OCI-LY1 (cell line): ENCODE measurements around the gene KRT26.

ENCODE experiments used
- H2AFZ ChIP-seq: fragments of 200-600 bp; sonication (generic), shearing (Covaris generic); 2 replicates; pipeline ENCODE4 v1.6.0; 2014; ENCODE audit warnings: antibody characterized with exemption, mild to moderate bottlenecking, low read length
- H3F3A ChIP-seq: fragments of 200-600 bp; sonication (generic), shearing (Covaris generic); 2 replicates; pipeline ENCODE4 v1.6.0; 2014; ENCODE audit warnings: mild to moderate bottlenecking, antibody characterized with exemption, low read length, moderate library complexity; ENCODE audit not compliant: insufficient read depth
- H3K27ac ChIP-seq: fragments of 200-600 bp; sonication (generic); 2 replicates; pipeline ENCODE4 v1.5.1; 2014; ENCODE audit warnings: low read length, mixed run types, mild to moderate bottlenecking, low read depth; ENCODE audit not compliant: poor library complexity, severe bottlenecking
- H3K27me3 ChIP-seq: fragments of 200-600 bp; sonication (generic); 2 replicates; pipeline ENCODE4 v1.6.0; 2014; ENCODE audit warnings: antibody characterized with exemption, mild to moderate bottlenecking, low read length, moderate library complexity; ENCODE audit not compliant: insufficient read depth
- H3K36me3 ChIP-seq: fragments of 200-600 bp; sonication (generic); 2 replicates; pipeline ENCODE4 v1.6.1; 2014; ENCODE audit warnings: mild to moderate bottlenecking, antibody characterized with exemption, low read length, moderate library complexity, mixed read lengths; ENCODE audit not compliant: insufficient read depth
- H3K4me1 ChIP-seq: fragments of 200-600 bp; sonication (generic); 2 replicates; pipeline ENCODE4 v1.5.1; 2014; ENCODE audit warnings: mild to moderate bottlenecking, low read length, moderate library complexity; ENCODE audit not compliant: insufficient read depth, severe bottlenecking
- H3K4me2 ChIP-seq: fragments of 200-600 bp; sonication (generic), shearing (Covaris generic); 2 replicates; pipeline ENCODE4 v1.6.1; 2014; ENCODE audit warnings: low read length
- H3K4me3 ChIP-seq: fragments of 200-600 bp; sonication (generic); 2 replicates; pipeline ENCODE4 v1.5.1; 2014; ENCODE audit warnings: low read length, low read depth, mild to moderate bottlenecking, mixed read lengths; ENCODE audit not compliant: poor library complexity, severe bottlenecking
- H3K79me2 ChIP-seq: fragments of 200-600 bp; shearing (Covaris generic); 2 replicates; pipeline ENCODE4 v1.6.1; 2016; ENCODE audit warnings: mixed run types, low read length, mixed read lengths; ENCODE audit not compliant: insufficient read depth
- H3K9ac ChIP-seq: fragments of 200-600 bp; sonication (generic), shearing (Covaris generic); 2 replicates; pipeline ENCODE4 v1.6.1; 2014; ENCODE audit warnings: mild to moderate bottlenecking, low read length, mixed read lengths
- H3K9me2 ChIP-seq: fragments of 200-600 bp; sonication (generic), shearing (Covaris generic); 2 replicates; pipeline ENCODE4 v1.6.1; 2014; ENCODE audit warnings: low read depth, mild to moderate bottlenecking, low read length, mixed read lengths
- H3K9me3 ChIP-seq: fragments of 200-600 bp; shearing (Covaris generic); 2 replicates; pipeline ENCODE4 v1.6.1; 2014; ENCODE audit warnings: low read length, mixed read lengths
- H4K20me1 ChIP-seq: fragments of 200-600 bp; sonication (generic), shearing (Covaris generic); 2 replicates; pipeline ENCODE4 v1.6.0; 2016; ENCODE audit warnings: mild to moderate bottlenecking, low read length; ENCODE audit not compliant: insufficient read depth
- EZH2 ChIP-seq: fragments of 200-600 bp; sonication (generic), shearing (Covaris generic); IDR thresholded peaks from 2 replicates; pipeline ENCODE4 v1.8.0; 2017; ENCODE audit warnings: borderline replicate concordance, mixed run types, mild to moderate bottlenecking, antibody characterized with exemption, low read length, moderate library complexity, mixed read lengths
- TF ChIP-seq, protein P1 (sequence below): fragments of 200-600 bp; sonication (generic), shearing (Covaris generic); IDR thresholded peaks from 2 replicates; pipeline ENCODE4 v1.5.1; 2017; ENCODE audit warnings: mild to moderate bottlenecking, antibody characterized with exemption, low read length, moderate library complexity, mixed read lengths

The KRT26 gene, protein sequence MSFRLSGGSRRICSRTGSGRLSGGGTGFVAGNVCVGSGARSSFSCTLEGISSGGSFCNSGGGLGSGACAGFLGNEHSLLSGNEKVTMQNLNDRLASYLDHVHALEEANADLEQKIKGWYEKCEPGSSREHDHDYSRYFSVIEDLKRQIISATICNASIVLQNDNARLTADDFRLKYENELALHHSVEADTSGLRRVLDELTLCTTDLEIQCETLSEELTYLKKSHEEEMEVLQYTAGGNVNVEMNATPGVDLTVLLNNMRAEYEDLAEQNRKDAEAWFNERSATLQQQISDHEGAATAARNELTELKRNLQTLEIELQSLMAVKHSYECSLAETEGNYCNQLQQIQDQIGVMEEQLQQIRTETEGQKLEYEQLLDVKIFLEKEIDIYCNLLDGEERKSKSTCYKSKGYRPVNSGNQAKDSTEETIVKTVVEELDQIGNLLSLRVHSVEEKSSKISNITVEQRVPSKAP

DNA sequence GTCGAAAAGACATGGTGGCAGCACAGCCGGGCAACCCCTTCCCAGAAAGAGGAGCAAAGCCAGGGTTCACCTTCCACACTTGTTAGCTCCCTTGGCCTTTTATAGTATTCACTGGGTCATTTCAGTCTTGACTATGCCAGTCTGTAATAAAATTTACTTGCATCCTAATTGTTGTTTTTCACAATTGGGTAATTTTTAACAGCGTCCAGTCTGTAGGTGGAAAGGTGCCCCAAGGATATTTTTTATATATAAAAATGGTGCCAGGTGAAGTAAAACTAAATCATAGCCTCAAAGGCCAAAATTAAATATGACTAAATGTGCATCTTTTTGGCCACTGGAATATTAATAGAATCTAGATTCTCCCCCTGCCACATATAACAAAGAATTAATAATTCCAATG is at the start of gene KRT26:
TSS of gene KRT26 (minus strand) at position 101 of the 400 bp plus-strand sequence. CDS start at position 13, 88 bp downstream.
- Histone ChIP-seq H4K20me1 (no peaks in the 10 kb centered on the region), H3K9ac (no peak within 1 kb of the TSS), H3K4me1 (no peaks in the 10 kb centered on the region), H2AFZ (no peak within 1 kb of the TSS), H3K27ac (no peak within 1 kb of the TSS), H3K36me3 (no peaks in the 10 kb centered on the region), H3K4me3 (no peak within 1 kb of the TSS), H3K9me3 (no peaks in the 10 kb centered on the region), H3K79me2 (no peaks in the 10 kb centered on the region), H3K4me2 (no peak within 1 kb of the TSS), H3K27me3 (0 out of 2 replicates have a peak, but pooled peaks cover 4% of the 10 kb centered on the region), H3F3A (no peaks in the 10 kb centered on the region), H3K9me2 (no peaks in the 10 kb centered on the region)
- no peak for TF ChIP-seq EZH2
- TF ChIP-seq, protein P1, sequence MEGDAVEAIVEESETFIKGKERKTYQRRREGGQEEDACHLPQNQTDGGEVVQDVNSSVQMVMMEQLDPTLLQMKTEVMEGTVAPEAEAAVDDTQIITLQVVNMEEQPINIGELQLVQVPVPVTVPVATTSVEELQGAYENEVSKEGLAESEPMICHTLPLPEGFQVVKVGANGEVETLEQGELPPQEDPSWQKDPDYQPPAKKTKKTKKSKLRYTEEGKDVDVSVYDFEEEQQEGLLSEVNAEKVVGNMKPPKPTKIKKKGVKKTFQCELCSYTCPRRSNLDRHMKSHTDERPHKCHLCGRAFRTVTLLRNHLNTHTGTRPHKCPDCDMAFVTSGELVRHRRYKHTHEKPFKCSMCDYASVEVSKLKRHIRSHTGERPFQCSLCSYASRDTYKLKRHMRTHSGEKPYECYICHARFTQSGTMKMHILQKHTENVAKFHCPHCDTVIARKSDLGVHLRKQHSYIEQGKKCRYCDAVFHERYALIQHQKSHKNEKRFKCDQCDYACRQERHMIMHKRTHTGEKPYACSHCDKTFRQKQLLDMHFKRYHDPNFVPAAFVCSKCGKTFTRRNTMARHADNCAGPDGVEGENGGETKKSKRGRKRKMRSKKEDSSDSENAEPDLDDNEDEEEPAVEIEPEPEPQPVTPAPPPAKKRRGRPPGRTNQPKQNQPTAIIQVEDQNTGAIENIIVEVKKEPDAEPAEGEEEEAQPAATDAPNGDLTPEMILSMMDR: no peak

DNA sequence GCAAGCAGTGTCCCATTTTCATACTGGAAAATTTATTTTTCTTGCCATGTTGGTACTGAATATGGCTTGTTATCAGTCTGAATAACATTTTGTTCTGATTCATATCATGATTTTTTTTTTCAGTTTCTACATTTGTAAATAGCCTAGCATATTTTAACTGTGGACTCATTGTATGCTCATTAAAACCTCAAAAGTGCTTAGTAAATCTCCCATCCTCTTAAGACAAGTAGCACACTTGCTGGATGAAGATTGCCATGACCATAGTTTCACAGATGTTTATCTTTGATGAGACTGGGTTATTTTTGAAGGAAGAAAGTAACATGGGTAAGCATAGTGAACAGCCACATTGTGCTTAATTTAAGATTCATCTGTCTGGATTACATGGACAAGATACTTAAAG is 49.5 kb upstream of the KRT26 start:
- Histone ChIP-seq H3F3A (no peaks in the 10 kb centered on the region; the same call in 1 of the 2 replicates), H3K9ac (no peak overlapping the region), H4K20me1 (no peaks in the 10 kb centered on the region), H2AFZ (no peak overlapping the region), H3K4me1 (peaks cover 15% of the 10 kb centered on the region), H3K36me3 (peaks cover 28% of the 10 kb centered on the region), H3K27ac (no peak overlapping the region), H3K4me3 (no peak overlapping the region), H3K79me2 (no peaks in the 10 kb centered on the region), H3K9me2 (no peaks in the 10 kb centered on the region), H3K4me2 (no peak overlapping the region), H3K9me3 (peaks cover 3% of the 10 kb centered on the region; the same call in 1 of the 2 replicates), H3K27me3 (no peaks in the 10 kb centered on the region)
- no peak for TF ChIP-seq EZH2
- TF ChIP-seq, protein P1: no peak

DNA sequence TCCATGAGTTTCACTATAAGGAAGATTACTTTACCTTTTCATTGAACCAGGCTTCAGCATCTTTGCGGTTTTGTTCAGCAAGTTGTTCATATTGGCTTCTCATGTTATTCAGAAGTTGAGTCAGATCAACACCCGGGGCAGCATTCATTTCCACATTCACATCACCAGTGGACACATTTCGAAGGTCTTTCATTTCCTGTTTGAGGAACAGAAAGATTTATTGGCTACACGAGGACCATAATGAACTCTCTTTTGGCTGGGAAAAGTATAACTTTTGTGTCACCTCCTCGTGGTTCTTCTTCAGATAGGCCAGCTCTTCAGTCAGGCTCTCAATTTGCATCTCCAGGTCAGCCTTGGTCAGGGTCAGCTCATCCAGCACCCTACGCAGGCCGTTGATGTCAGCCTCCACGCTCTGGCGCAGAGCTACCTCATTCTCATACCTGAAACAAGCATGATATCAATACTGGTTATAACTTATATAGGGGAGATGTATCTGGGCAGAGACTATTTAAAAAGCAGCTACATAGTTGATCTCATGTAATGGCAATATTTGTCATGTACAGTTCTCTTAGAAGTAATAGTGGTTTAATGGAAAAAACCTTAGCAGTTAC is 48.3 kb upstream of the KRT26 start:
- H4K20me1 ChIP-seq: no peaks in the 10 kb centered on the region
- H3K4me2 ChIP-seq: no peak overlapping the region; the same call in 1 of the 2 replicates
- H3K79me2 ChIP-seq: no peaks in the 10 kb centered on the region
- no peaks in the 10 kb centered on the region for H3K9me2 ChIP-seq
- no peak overlapping the region for H3K4me3 ChIP-seq
- no peaks in the 10 kb centered on the region; the same call in 1 of the 2 replicates for H3F3A ChIP-seq
- H2AFZ ChIP-seq: no peak overlapping the region
- H3K9ac ChIP-seq: no peak overlapping the region
- peaks cover 28% of the 10 kb centered on the region for H3K36me3 ChIP-seq
- H3K4me1 ChIP-seq: peaks cover 15% of the 10 kb centered on the region
- TF ChIP-seq EZH2: no peak
- H3K27me3 ChIP-seq: no peaks in the 10 kb centered on the region
- H3K27ac ChIP-seq: no peak overlapping the region
- H3K9me3 ChIP-seq: peaks cover 3% of the 10 kb centered on the region; the same call in 1 of the 2 replicates
